A549 (cell line): ENCODE data around the gene KCNAB1. TPM values are rescaled to one million over a fixed set of nuclear protein-coding genes. Genes with fewer than 3 reads are reported as not detected.

Experiments used
- ATAC-seq, 2 experiments: fragments of 200-7000 bp in 1 of 2; fragments of >200 bp in 1 of 2; cut with Nextera tagmentation in 1 of 2; cut with Tn5 transposase in 1 of 2; 3 replicates each; pipeline versions ENCODE4 v1.8.0 to v1.9.1; 2018 to 2020; ENCODE audit warnings: mild to moderate bottlenecking in 1 of 2, moderate library complexity in 1 of 2
- CTCF ChIA-PET: fragments of 300-600 bp; sonication (Branson Sonifier 250); formaldehyde crosslinking; extraction: SDS; loops from one replicate; lab custom pipeline; 2021; ENCODE audit warnings: antibody characterized with exemption, inconsistent platforms; lab: Yijun Ruan, JAX
- POLR2A ChIA-PET: fragments of 350-600 bp; formaldehyde crosslinking; extraction: SDS; loops from one replicate; lab custom pipeline; 2021; ENCODE audit warnings: antibody characterized with exemption, inconsistent platforms; lab: Yijun Ruan, JAX
- DNase-seq, 2 experiments: peaks; one replicate each; pipeline versions ENCODE4 v3.0.0 to v3.0.0-alpha.2; 2011 to 2016; ENCODE audit warnings: low read depth in 1 of 2, low spot score in 1 of 2
- FAIRE-seq: peaks from 2 replicates; lab custom pipeline; 2011; peaks lifted over from hg19 to GRCh38; lab: Jason Lieb, UNC
- H3K27ac ChIP-seq, 2 experiments: fragments of >200 bp; sonication (Bioruptor Twin); formaldehyde crosslinking; 3 replicates each; pipeline ENCODE4 v1.5.1; 2016 to 2017
- H3K4me1 ChIP-seq: fragments of >200 bp; sonication (Bioruptor Twin); formaldehyde crosslinking; 3 replicates; pipeline ENCODE4 v1.6.1; 2016
- H3K4me2 ChIP-seq: fragments of >200 bp; sonication (Bioruptor Twin); formaldehyde crosslinking; 3 replicates; pipeline ENCODE4 v1.6.1; 2016
- H3K4me3 ChIP-seq: fragments of >200 bp; sonication (Bioruptor Twin); formaldehyde crosslinking; 3 replicates; pipeline ENCODE4 v1.5.1; 2016
- H3K9me3 ChIP-seq: fragments of >200 bp; sonication (Bioruptor Twin); formaldehyde crosslinking; 3 replicates; pipeline ENCODE4 v1.6.1; 2016
- ATOH8 ChIP-seq: fragments of 250-450 bp; sonication (Bioruptor Pico); IDR thresholded peaks from 2 replicates; pipeline ENCODE4 v1.5.0; 2020; ENCODE audit warnings: low read depth, mild to moderate bottlenecking, moderate library complexity
- BCL3 ChIP-seq: fragments of >200 bp; sonication (Bioruptor Twin); formaldehyde crosslinking; IDR thresholded peaks from 3 replicates; pipeline ENCODE4 v1.6.1; 2016
- CBX8 ChIP-seq: fragments of 200-600 bp; sonication (generic); IDR thresholded peaks from 2 replicates; pipeline ENCODE4 v1.6.1; 2016
- CEBPB ChIP-seq, 2 experiments: fragments of >200 bp in 1 of 2; sonication (Bioruptor Twin) in 1 of 2; formaldehyde crosslinking in 1 of 2; IDR thresholded peaks; 2 replicates each; pipeline ENCODE4 v1.6.1; 2012 to 2016
- CHD2 ChIP-seq: fragments of 150-350 bp; IDR thresholded peaks from 2 replicates; pipeline ENCODE4 v1.6.1; 2014; ENCODE audit warnings: low read length; ENCODE audit not compliant: partially characterized antibody
- CHD4 ChIP-seq: fragments of 200-600 bp; sonication (generic); IDR thresholded peaks from 2 replicates; pipeline ENCODE4 v1.6.1; 2016; ENCODE audit warnings: antibody characterized with exemption, mild to moderate bottlenecking, borderline replicate concordance
- EHF ChIP-seq: fragments of 250-450 bp; sonication (Bioruptor Pico); IDR thresholded peaks from 2 replicates; pipeline ENCODE4 v1.5.0; 2020; ENCODE audit warnings: mild to moderate bottlenecking
- FOXS1 ChIP-seq: fragments of 250-450 bp; sonication (Bioruptor Pico); IDR thresholded peaks from 2 replicates; pipeline ENCODE4 v1.5.0; 2020; ENCODE audit warnings: mild to moderate bottlenecking, moderate library complexity
- GATA3 ChIP-seq: IDR thresholded peaks from 2 replicates; pipeline ENCODE4 v1.6.1; 2012; ENCODE audit warnings: borderline replicate concordance
- HDAC2 ChIP-seq: fragments of 200-600 bp; sonication (generic); IDR thresholded peaks from 2 replicates; pipeline ENCODE4 v1.6.1; 2016
- HEYL ChIP-seq: fragments of 250-450 bp; sonication (Bioruptor Pico); IDR thresholded peaks from 2 replicates; pipeline ENCODE4 v1.8.0; 2021; ENCODE audit warnings: mild to moderate bottlenecking, moderate library complexity
- HMGXB4 ChIP-seq: fragments of 250-450 bp; sonication (Bioruptor Pico); IDR thresholded peaks from 2 replicates; pipeline ENCODE4 v1.5.0; 2021; ENCODE audit warnings: mild to moderate bottlenecking, moderate library complexity, borderline replicate concordance
- HOXB13 ChIP-seq: fragments of 250-450 bp; sonication (Bioruptor Pico); IDR thresholded peaks from 2 replicates; pipeline ENCODE4 v1.5.0; 2020; ENCODE audit warnings: low read depth, mild to moderate bottlenecking, moderate library complexity
- HOXB5 ChIP-seq: fragments of 250-450 bp; sonication (Bioruptor Pico); IDR thresholded peaks from 2 replicates; pipeline ENCODE4 v1.5.0; 2020; ENCODE audit warnings: mild to moderate bottlenecking, moderate library complexity
- KDM5A ChIP-seq: fragments of 200-600 bp; sonication (generic); IDR thresholded peaks from 2 replicates; pipeline ENCODE4 v1.6.1; 2016; ENCODE audit warnings: antibody characterized with exemption, mild to moderate bottlenecking
- MAZ ChIP-seq: fragments of 150-350 bp; IDR thresholded peaks from 2 replicates; pipeline ENCODE4 v1.6.1; 2014; ENCODE audit warnings: antibody characterized with exemption, low read depth, low read length, borderline replicate concordance
- NFE2L2 ChIP-seq: fragments of 150-350 bp; conservative IDR thresholded peaks from 2 replicates; pipeline ENCODE4 v1.6.1; 2014; ENCODE audit warnings: low read length
- NPAS2 ChIP-seq: fragments of 250-450 bp; sonication (Bioruptor Pico); IDR thresholded peaks from 2 replicates; pipeline ENCODE4 v1.8.0; 2022; ENCODE audit warnings: mild to moderate bottlenecking, moderate library complexity, borderline replicate concordance
- NR3C1 ChIP-seq: fragments of >200 bp; sonication (Bioruptor Twin); formaldehyde crosslinking; IDR thresholded peaks from 3 replicates; pipeline ENCODE4 v1.6.1; 2017
- POLR2A ChIP-seq: IDR thresholded peaks from 2 replicates; pipeline ENCODE4 v1.6.1; 2012; ENCODE audit warnings: mild to moderate bottlenecking, low read length
- POLR2AphosphoS2 ChIP-seq: conservative IDR thresholded peaks from 2 replicates; pipeline ENCODE4 v1.6.1; 2012; ENCODE audit warnings: low read length, improper control_type of control experiment, inconsistent platforms
- RCOR1 ChIP-seq: fragments of 150-350 bp; IDR thresholded peaks from 2 replicates; pipeline ENCODE4 v1.6.1; 2014; ENCODE audit warnings: antibody characterized with exemption, low read length, low read depth
- RFX5 ChIP-seq: fragments of 450-650 bp; IDR thresholded peaks from 2 replicates; pipeline ENCODE4 v1.7.1; 2014; ENCODE audit warnings: antibody characterized with exemption, mild to moderate bottlenecking, moderate library complexity
- RNF2 ChIP-seq: fragments of 200-600 bp; sonication (generic); IDR thresholded peaks from 2 replicates; pipeline ENCODE4 v1.6.1; 2016; ENCODE audit warnings: low read depth, mild to moderate bottlenecking, antibody characterized with exemption, moderate library complexity, borderline replicate concordance
- SMC3 ChIP-seq: fragments of >200 bp; sonication (Bioruptor Twin); formaldehyde crosslinking; IDR thresholded peaks from 3 replicates; pipeline ENCODE4 v1.6.1; 2018; ENCODE audit warnings: inconsistent platforms
- TP53 ChIP-seq: fragments of 250-450 bp; sonication (Bioruptor Pico); IDR thresholded peaks from 2 replicates; pipeline ENCODE4 v1.5.0; 2021; ENCODE audit warnings: mild to moderate bottlenecking, moderate library complexity
- ZSCAN20 ChIP-seq: fragments of 250-450 bp; sonication (Bioruptor Pico); IDR thresholded peaks from 2 replicates; pipeline ENCODE4 v1.8.0; 2022; ENCODE audit warnings: mild to moderate bottlenecking, moderate library complexity
- WGBS: methylation state at CpG from one replicate; pipeline ENCODE4 v1.1.6; 2017; ENCODE audit errors: missing lambda C conversion rate; 5-methylcytosine and 5-hydroxymethylcytosine counted together
- polyA plus RNA-seq, 4 experiments: library from polyadenylated mRNA; depleted of rRNA in 3 of 4; stranded (reverse); fragments of >200 nt; fragmentation: RNase III in 1 of 4; extraction: RNeasy Plus Mini Kit Qiagen cat#74134 plus additional on column Dnase treatment in 1 of 4; gene quantifications; 2 replicates in 3 of 4; 3 replicates in 1 of 4; pipeline ENCODE4 v1.2.3, GENCODE V29; 2011 to 2017
- TF ChIP-seq, protein P1 (sequence below): IDR thresholded peaks from 2 replicates; pipeline ENCODE4 v1.6.1; 2012

KCNAB1 gene
- polyA plus RNA-seq, 2 of the 4 experiments (the other 2 are of a cell fraction): not detected

GRCh38 chr3:156461889-156462288 is 341.5 kb downstream of the KCNAB1 start:
- 18% methylated on average over 1 of the region's 1 CpG for WGBS
- Histone ChIP-seq H3K4me1 (no peaks in the 10 kb centered on the region), H3K4me3 (no peak overlapping the region), H3K27ac (no peak overlapping the region), H3K9me3 (no peaks in the 10 kb centered on the region), H3K4me2 (no peak overlapping the region)
- DNase-seq (no peak), FAIRE-seq (no peak), ATAC-seq (no peak)
- POLR2A ChIA-PET: no interaction called here
- CTCF ChIA-PET: interaction anchor here (1.5 kb wide), 1 partner anchor 48 kb away, joined by 4 read pairs; no protein-coding TSS in a partner anchor
- TF ChIP-seq MAZ: no peak
- no peak for TF ChIP-seq GATA3
- TF ChIP-seq CBX8: no peak
- no peak for TF ChIP-seq ATOH8 (CRISPR knock-in tag)
- no peak for TF ChIP-seq FOXS1 (CRISPR knock-in tag)
- no peak for TF ChIP-seq EHF (CRISPR knock-in tag)

GRCh38 chr3:156463123-156463522 is 342.7 kb downstream of the KCNAB1 start:
- TF ChIP-seq HOXB13 (CRISPR knock-in tag): no peak
- no peak for TF ChIP-seq HOXB5 (CRISPR knock-in tag)
- no peak for TF ChIP-seq NFE2L2
- TF ChIP-seq RNF2: no peak
- TF ChIP-seq CHD4: no peak
- TF ChIP-seq MAZ: no peak
- TF ChIP-seq NR3C1: no peak
- TF ChIP-seq CBX8: no peak
- no peak for TF ChIP-seq CHD2
- no peak for TF ChIP-seq KDM5A
- no peak for TF ChIP-seq EHF (CRISPR knock-in tag)
- TF ChIP-seq CEBPB (IDR thresholded peaks at IDR 0.05): no peak
- POLR2A ChIA-PET: no interaction called here
- no peaks in the 10 kb centered on the region for H3K4me1 ChIP-seq
- no peak overlapping the region for H3K4me2 ChIP-seq
- no peaks in the 10 kb centered on the region for H3K9me3 ChIP-seq
- DNase-seq (no peak), ATAC-seq (no peak), FAIRE-seq (no peak)
- H3K27ac ChIP-seq: no peak overlapping the region
- no peak overlapping the region for H3K4me3 ChIP-seq
- 46% methylated on average over 5 of the region's 5 CpGs for WGBS
- CTCF ChIA-PET: no interaction called here

DNA sequence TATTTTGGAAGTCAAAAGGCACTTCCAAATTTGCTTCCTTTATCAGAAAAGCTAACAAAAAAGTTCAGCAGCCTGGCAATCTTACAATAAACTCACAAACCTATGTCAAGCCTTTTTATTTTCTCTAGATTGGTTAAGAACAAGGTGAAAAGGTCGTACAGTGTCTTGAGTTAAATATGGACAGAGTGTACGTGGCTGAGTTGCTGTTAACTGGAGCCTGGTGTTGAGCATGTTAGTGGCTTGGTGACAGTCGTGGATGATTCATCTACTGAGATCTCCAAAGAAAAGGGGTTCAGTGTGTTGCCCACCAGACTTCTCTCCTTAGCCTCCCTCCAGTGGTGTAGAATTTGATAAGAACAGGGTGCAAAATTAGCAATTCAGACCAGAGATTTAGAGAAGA is 344.8 kb downstream of the KCNAB1 start:
- H3K4me2 ChIP-seq: no peak overlapping the region
- H3K4me1 ChIP-seq: no peaks in the 10 kb centered on the region
- no peak overlapping the region for H3K4me3 ChIP-seq
- ATAC-seq: no peak
- H3K9me3 ChIP-seq: no peaks in the 10 kb centered on the region
- no peak overlapping the region for H3K27ac ChIP-seq
- 8% methylated on average over 3 of the region's 3 CpGs for WGBS
- DNase-seq: no peak
- no peak for FAIRE-seq
- TF ChIP-seq HEYL (no peak), ATOH8 (CRISPR knock-in tag) (no peak), POLR2A (no peak), NFE2L2 (no peak), ZSCAN20 (no peak), BCL3 (no peak), HMGXB4 (CRISPR knock-in tag) (no peak), NPAS2 (CRISPR knock-in tag) (no peak), TP53 (CRISPR knock-in tag) (no peak), RCOR1 (no peak), POLR2AphosphoS2 (no peak), RFX5 (no peak), HDAC2 (no peak), SMC3 (no peak), CEBPB (IDR thresholded peaks at IDR 0.05) (no peak)
- TF ChIP-seq, protein P1, sequence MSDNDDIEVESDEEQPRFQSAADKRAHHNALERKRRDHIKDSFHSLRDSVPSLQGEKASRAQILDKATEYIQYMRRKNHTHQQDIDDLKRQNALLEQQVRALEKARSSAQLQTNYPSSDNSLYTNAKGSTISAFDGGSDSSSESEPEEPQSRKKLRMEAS: no peak
- TF ChIP-seq, all 56 proteins: peak for 0
- POLR2A ChIA-PET: no interaction called here
- CTCF ChIA-PET: no interaction called here
